GM06990 (cell line): ENCODE results near the gene ARPP21.

Experiments used
- DNase-seq: peaks from one replicate; pipeline ENCODE4 v3.0.0-alpha.2; 2011; ENCODE audit not compliant: insufficient read length; ENCODE audit errors: extremely low read depth
- H3K27me3 ChIP-seq: replicated peaks from 2 replicates; pipeline ENCODE4 v1.6.0; 2011; ENCODE audit warnings: low read length; ENCODE audit not compliant: control insufficient read depth, insufficient read depth
- H3K36me3 ChIP-seq: 2 replicates; pipeline ENCODE4 v1.5.1; 2011; ENCODE audit warnings: low read length; ENCODE audit not compliant: control insufficient read depth, insufficient read depth
- H3K4me3 ChIP-seq: replicated peaks from 2 replicates; pipeline ENCODE4 v1.5.1; 2011; ENCODE audit warnings: low read depth, mild to moderate bottlenecking, control low read depth, low read length
- TF ChIP-seq, protein P1 (sequence below): IDR thresholded peaks from 2 replicates; pipeline ENCODE4 v1.5.1; 2011; ENCODE audit warnings: low read length, control low read depth, mild to moderate bottlenecking, inconsistent platforms; ENCODE audit not compliant: insufficient read depth, poor library complexity, severe bottlenecking

The ARPP21 gene

GRCh38 chr3:35651426-35651825 is 12.1 kb downstream of the ARPP21 start:
- TF ChIP-seq, protein P1, sequence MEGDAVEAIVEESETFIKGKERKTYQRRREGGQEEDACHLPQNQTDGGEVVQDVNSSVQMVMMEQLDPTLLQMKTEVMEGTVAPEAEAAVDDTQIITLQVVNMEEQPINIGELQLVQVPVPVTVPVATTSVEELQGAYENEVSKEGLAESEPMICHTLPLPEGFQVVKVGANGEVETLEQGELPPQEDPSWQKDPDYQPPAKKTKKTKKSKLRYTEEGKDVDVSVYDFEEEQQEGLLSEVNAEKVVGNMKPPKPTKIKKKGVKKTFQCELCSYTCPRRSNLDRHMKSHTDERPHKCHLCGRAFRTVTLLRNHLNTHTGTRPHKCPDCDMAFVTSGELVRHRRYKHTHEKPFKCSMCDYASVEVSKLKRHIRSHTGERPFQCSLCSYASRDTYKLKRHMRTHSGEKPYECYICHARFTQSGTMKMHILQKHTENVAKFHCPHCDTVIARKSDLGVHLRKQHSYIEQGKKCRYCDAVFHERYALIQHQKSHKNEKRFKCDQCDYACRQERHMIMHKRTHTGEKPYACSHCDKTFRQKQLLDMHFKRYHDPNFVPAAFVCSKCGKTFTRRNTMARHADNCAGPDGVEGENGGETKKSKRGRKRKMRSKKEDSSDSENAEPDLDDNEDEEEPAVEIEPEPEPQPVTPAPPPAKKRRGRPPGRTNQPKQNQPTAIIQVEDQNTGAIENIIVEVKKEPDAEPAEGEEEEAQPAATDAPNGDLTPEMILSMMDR = no peak
- DNase-seq = no peak
- no peak overlapping the region for H3K4me3 ChIP-seq

GRCh38 chr3:35651851-35652250 is 12.5 kb downstream of the ARPP21 start:
- no peak for DNase-seq
- TF ChIP-seq, protein P1 = no peak
- H3K4me3 ChIP-seq = no peak overlapping the region
- H3K27me3 ChIP-seq = no peaks in the 10 kb centered on the region
- H3K36me3 ChIP-seq = no peaks in the 10 kb centered on the region

More at GRCh38 chr3:35651426-35651825, 12.1 kb downstream of the ARPP21 start:
- Histone ChIP-seq H3K36me3 (no peaks in the 10 kb centered on the region), H3K27me3 (no peaks in the 10 kb centered on the region)

- Histone ChIP-seq H3K27me3 (no peaks in the 10 kb centered on the region), H3K4me3 (no peak overlapping the region), H3K36me3 (no peaks in the 10 kb centered on the region)
- DNase-seq = no peak
- TF ChIP-seq, protein P1 = no peak
These were observed 14.0 kb downstream of the ARPP21 start for GRCh38 chr3:35653347-35653746.

- TF ChIP-seq, protein P1 = no peak
- no peak overlapping the region for H3K4me3 ChIP-seq
- H3K27me3 ChIP-seq = no peaks in the 10 kb centered on the region
- DNase-seq = no peak
- H3K36me3 ChIP-seq = no peaks in the 10 kb centered on the region
These were observed 15.2 kb downstream of the ARPP21 start for GRCh38 chr3:35654476-35654875.

DNA sequence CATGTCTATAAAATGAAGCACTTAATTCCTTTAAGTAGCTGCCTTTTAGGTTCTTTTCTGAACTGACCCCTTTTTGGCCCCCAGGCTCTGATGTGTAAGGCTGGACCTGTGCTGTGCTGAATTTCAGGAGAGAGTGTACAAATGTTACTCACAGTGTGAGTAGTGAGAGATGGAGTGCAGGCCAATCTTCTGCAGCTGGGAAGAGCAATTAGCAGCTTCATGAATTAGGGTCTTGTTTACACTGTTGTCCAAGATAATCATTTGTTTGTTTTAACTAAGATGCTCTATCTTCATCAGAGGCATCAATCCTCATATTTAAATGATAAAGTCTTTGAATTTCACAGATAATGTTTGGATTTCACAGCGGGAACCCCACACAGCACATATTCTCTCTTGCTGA is 19.4 kb downstream of the ARPP21 start:
- H3K36me3 ChIP-seq = no peaks in the 10 kb centered on the region
- no peak overlapping the region for H3K4me3 ChIP-seq
- H3K27me3 ChIP-seq = no peaks in the 10 kb centered on the region
- TF ChIP-seq, protein P1 = no peak
- no peak for DNase-seq

DNA sequence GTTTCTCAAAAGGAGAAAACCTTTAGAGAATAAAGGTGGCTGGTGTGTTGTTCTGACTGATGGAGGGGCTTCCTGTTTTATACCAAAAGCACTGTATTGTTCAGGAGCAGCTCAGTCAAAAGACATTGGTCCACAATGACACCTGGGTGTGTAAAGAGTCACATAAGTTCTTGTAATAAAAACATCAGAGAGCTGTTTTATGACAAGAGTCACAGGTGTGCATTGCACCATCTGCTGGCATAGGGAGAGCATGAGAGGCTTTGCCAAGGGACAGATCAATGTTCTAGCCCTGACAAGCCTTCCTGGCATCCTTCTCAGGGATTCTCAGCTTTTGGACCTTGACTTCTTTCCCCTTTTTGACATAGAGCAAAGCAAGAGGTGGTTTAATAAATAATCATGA is 20.4 kb downstream of the ARPP21 start:
- Histone ChIP-seq H3K4me3 (no peak overlapping the region), H3K27me3 (no peaks in the 10 kb centered on the region), H3K36me3 (no peaks in the 10 kb centered on the region)
- DNase-seq = no peak
- TF ChIP-seq, protein P1 = peak; percentile 51
